Chondrocyte (in vitro differentiated cells): Measurements from ENCODE around the gene FREM3. TPM values are rescaled to one million over a fixed set of nuclear protein-coding genes. Genes with fewer than 3 reads are reported as not detected.

Source experiments
- total RNA-seq: library from RNA; stranded (reverse); gene quantifications from 3 replicates; pipeline ENCODE4 v1.2.1, GENCODE V29; 2021

Gene FREM3
- total RNA-seq, 1 donor from 2014 or later, result not detected

Other genes with a start within 250 kb of the FREM3 start
- 42.5 to 55.4 TPM (median 42.9 TPM) in 3 replicates for gene SMARCA5, start 187.0 kb downstream of the FREM3 start, total RNA-seq
- not detected in 3 replicates for gene GYPE, start 204.9 kb upstream of the FREM3 start, total RNA-seq